Stimulated activated CD4-positive, alpha-beta T cell treated with anti-CD3 and anti-CD28 coated beads, TNF-alpha, amount 100 ng/mL, for 1 hour (primary cell): ENCODE results near the gene PRKG1.
"Not testable (repeated sequence)": the region's sequence is repeated elsewhere in the genome, so short reads cannot be mapped to it uniquely, and the experiment has no call there.

ENCODE experiments used
- DNase-seq, 3 donors: peaks; one replicate each; pipeline ENCODE4 v3.0.0-alpha.2; 2020; ENCODE audit warnings: low read depth in 3 of 3, low spot score in 1 of 3

Gene PRKG1

DNA sequence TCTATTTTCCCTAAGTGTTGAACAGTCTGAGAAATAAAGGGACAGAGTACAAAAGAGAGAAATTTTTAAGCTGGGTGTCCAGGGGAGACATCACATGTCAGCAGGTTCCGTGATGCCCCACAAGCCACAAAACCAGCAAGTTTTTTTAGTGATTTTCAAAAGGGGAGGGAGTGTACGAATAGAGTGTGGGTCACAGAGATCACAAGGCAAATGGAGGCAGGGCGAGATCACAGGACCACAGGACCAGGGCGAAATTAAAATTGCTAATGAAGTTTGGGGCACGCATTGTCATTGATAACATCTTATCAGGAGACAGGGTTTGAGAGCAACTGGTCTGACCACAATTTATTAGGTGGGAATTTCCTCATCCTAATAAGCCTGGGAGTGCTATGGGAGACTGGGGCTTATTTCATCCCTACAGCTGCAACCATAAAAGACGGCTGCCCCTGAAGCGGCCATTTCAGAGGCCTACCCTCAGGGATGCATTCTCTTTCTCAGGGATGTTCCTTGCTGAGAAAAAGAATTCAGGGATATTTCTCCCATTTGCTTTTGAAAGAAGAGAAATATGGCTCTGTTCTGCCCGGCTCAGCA lies 193.8 kb downstream of the PRKG1 start:
- not testable (repeated sequence) for DNase-seq

DNA sequence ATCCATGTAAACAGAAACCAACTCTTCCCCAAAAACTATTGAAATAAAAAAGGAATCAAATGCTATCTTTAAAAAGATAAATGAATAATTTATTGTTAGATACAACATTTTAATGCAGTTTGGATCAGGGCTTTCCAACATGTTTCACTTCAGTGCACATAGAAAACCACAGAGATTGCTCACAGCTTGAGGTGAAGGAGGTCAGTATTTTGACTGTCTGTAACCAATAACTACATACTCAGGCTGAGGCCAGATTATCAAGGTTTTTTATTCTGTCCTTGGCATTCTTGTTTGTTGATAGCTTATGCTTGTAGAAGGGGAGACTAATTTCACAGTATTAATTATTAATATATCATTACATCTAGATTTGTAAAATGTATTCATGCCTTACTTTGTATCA lies 195.5 kb downstream of the PRKG1 start:
- DNase-seq: no peak

DNA sequence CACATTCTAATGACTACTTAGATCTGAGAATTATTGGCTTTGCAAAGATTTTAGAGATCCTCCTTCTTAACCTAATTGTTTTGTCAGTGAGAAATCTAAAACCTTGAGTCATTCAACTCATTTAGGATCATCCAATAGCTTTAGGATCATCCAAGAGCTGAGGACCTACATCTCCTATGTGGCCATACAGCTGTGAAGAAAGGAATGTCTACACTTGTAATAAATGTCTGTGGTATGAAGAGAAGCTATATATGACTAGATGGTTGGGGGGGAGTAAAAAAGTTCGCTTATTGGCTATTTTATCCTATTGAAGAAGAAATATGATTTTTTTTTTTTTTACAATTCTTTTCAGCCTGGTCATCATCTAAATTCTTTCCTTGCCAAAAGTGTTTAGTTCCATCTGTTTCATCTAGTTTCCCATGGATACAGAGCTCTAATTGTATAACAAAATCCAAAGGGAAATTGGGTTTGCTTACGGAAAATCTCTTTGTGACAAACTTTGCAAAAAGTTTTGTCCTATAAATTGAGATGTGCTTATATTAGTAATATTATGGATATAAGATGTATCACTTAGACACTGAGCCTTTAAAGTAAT lies 196.7 kb downstream of the PRKG1 start:
- no peak for DNase-seq

DNA sequence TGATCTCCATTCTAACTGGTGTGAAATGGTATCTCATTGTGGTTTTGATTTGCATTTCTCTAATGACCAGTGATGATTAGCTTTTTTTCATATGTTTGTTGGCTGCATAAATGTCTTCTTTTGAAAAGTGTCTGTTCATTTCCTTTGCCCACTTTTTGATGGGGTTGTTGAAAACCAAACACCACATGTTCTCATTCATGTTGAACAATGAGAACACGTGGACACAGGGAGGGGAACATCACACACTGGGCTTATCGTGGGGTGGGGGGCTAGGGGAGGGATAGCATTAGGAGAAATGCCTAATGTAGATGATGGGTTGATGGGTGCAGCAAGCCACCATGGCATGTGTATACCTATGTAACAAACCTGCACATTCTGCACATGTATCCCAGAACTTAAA lies 197.8 kb downstream of the PRKG1 start:
- DNase-seq: not testable (repeated sequence)

DNA sequence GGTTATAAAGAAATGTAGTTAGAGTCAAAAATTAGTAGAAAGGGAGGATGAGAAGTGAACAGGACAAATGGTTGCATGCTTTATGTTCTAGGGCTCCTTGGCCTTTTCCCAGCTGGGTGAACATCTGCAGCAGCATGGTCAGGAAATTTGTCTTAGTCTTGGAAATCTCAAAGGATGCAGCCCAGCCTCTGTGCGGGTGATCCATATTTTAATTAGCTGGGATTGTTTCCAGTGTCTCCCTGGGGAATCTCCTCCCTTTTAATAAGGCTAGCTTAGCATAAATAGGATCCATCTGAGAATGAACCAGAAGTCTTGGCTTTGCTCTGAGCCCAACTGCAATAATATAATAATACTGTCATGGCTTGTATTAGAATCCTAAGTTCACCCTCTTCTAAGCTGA lies 198.3 kb downstream of the PRKG1 start:
- no peak for DNase-seq

DNA sequence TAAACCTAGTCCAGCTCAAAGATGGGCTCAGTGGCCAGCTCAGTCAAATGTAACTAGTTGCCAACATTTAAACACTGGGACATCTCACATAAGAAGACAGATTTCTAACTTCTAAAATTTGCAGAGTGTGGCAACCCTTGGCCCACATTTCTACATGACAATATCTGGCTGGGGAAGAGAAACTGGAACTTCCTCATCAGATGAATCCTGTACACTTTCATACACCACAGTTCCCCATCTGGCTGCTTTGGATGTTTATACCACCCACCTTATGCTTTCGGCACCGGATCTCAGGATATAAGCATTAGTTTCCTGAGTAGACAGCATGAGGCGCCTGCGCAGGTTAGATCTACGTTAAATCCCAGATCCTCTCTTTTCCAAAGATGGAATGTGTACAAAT lies 199.3 kb downstream of the PRKG1 start:
- no peak for DNase-seq

DNA sequence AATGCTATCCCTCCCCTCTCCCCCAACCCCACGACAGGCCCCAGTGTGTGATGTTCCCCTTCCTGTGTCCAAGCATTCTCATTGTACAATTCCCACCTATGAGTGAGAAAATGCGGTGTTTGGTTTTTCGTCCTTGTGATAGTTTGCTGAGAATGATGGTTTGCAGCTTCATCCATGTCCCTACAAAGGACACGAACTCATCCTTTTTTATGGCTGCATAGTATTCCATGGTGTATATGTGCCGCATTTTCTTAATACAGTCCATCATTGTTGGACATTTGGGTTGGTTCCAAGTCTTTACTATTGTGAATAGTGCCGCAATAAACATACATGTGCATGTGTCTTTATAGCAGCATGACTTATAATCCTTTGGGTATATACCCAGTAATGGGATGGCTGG lies 201.8 kb downstream of the PRKG1 start:
- not testable (repeated sequence) for DNase-seq

DNA sequence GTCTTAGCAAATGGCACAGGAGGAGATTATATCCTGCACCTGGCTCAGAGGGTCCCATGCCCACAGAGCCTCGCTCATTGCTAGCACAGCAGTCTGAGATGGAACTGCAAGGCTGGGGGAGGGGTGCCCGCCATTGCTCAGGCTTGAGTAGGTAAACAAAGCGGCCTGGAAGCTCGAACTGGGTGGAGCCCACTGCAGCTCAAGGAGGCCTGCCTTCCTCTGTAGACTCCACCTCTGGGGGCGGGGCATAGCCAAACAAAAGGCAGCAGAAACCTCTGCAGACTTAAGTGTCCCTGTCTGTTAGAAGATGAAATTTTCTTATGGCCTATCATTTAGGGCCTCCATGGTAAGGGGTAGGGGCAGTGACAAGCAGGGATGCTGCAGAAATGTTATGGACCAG lies 207.1 kb downstream of the PRKG1 start:
- DNase-seq: not testable (repeated sequence)

DNA sequence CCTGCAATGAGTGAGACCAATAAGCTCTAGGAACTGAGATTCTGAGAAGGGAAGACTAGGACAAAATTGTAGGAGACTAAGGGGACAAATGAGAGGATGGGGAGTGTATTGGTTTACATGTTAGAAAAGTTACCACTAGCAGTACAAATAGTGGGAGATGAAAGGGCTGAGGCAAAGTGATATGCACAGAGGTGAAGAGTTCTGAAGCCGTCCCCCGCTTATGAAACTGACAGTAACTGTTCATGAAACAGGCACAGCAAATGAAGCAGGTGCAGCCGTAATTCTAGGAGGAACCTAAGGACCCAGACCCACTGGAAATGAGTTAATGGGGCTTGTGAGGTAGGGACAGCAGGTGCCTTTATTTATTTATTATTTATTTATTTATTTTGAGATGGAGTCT lies 211.3 kb downstream of the PRKG1 start:
- no peak for DNase-seq

DNA sequence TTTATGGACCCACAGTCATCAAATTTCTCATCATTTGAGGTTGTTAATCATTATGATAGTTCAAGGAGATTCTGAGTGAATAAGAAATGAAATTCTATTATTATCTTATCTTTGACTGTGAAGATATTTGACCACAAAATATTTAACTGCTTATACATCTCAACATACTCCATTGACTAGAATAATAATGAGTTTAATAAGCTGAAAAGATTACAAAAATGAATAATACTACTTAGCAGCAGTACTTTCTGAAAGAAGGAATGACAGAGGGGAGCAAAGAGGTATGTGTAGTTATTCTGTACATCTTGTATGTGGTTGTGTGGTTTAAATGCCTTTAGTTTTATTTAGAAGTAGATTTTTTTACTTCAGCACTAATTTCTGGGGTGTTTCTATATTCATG lies 214.2 kb downstream of the PRKG1 start:
- DNase-seq: no peak

DNA sequence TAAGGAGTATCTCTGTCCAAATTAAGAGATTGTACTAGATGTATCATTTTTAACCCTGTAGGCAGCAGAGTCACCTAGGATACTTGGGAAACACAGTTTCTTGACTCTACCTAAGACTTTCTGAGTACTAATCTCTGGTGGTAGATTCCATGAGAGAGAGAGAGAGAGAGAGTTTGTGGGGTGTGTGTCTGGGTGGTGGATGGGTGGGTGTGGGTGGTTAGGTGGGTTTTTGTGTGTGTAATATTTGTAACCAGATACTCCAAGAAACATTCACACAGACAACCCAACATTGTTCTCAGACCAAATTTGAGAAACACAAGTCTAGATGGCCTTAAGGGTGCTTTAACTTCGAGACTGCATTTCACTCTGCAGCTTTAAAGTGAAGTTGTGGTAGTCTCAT lies 215.2 kb downstream of the PRKG1 start:
- DNase-seq: no peak

DNA sequence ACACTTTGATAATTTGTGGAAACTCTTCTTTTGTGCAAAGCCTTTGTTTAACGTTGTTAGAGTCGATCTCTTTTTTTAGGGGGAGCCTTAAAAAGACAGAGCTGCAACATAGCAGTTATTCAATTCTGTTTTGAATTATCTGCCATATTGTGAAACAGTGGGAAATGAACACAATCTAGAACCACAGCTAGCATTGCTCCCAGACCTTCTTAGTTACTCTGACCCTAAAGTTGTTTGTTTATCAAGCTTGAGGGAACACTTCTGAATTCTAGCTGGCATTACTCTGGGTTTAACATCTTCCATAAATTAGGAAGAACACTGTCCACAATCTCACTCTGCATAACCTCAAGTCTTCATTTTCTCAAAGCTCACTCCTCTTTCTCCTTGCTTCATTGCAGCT lies 217.7 kb downstream of the PRKG1 start:
- DNase-seq: no peak

DNA sequence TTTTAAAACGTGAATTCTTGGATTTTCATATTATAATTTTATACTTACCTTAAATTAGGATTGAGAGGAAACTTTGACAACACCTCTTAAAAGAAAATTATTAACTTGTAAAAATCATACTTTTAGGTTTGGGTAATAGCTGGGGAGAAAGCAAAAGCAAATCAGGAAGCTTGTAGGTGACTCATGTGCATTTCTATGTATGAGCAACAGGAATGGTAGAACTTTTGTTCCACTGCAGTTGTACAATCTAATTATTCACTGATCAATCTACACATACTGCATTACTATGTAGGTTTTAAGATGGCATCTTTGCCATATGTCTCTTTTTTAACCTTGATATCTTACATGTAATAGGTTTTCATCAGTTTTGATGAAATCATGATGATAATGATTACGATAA lies 223.2 kb downstream of the PRKG1 start:
- DNase-seq: no peak

DNA sequence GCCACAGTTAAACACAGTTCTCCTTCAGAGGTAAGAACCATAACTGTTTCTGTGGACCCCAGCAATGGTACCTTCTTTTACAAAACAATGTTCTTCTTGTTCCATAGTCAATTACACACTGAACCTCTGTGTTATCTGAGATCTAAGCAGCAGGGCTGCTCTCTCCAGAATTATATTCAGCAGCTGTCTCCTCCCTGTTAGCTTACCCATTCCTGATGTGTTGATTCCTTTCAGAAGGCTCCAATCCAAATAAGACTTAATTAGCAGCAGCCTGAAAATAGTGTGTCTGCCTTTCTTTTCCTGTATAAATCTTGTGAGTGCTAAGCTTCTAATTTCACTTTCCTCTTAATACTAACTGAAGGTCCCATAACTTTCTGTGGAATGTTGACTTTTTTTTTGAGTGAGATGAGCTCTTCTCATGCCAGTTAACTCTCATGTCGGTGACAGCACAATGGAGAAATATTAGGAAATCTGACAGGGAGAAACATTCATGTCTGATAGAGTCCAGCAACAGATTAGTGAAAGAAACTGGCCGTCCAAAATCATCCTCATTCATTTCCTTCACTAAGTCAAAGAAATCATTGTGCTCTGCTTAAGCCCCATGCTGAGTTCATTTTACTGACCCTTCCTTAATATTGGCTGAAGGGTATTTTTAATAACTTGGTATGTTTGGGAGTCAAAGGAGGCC lies 226.5 kb downstream of the PRKG1 start:
- DNase-seq: no peak

DNA sequence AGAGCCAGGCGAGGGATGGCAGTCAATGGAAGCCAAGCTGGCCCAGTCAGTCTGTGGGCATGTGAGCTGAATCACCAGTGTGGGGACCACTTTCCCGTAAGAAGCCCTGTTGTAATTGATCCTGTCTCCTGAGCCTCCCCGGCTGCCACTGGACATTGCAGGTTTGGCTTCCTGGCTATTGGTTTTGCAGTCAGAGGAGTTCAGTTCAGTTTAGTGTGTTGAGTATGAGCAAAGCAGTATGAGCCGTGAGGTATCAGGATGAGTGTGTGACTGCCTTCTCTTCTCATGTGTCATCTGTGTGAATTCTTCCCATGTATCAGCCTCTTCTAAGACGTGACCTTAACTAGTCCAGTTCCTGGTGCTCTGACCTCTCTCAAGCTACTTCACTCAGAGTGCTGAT lies 227.4 kb downstream of the PRKG1 start:
- DNase-seq: no peak

DNA sequence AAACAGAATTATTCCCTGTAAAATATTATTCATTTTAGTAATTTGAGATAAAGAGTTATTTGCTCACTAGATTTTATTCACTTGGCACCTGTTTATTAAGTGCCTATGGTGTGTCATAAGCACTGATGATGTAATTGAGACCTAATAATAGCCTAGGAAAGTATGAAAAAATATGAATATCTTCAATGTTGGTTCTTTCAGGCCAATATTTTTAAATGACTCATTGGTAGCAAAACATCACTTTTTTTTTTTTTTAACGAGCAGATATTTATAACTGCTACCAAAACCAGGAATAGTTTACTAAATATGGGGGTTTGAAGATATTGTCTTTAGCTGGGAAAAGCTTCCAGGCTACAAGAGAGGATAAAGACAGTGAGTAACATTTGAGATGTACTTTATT lies 228.0 kb downstream of the PRKG1 start:
- no peak for DNase-seq

DNA sequence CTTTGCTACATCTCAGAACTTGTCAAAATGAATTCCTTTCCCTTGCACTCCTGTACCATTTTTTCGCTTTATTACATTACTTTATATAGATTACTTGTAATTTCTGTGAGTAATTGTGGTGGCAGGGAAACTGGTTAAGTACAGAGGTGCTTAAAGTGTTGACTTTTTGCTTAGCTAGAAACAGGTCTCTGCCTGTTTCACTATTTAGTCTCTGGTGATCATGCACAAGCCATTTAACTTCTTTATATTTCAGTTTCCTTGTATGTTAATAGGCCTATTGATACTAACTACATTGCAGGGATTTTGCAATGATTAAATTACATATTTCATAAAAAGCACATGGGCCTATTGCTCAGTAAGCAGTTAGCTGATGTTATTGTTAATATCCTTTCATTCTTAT lies 233.8 kb downstream of the PRKG1 start:
- DNase-seq: no peak

DNA sequence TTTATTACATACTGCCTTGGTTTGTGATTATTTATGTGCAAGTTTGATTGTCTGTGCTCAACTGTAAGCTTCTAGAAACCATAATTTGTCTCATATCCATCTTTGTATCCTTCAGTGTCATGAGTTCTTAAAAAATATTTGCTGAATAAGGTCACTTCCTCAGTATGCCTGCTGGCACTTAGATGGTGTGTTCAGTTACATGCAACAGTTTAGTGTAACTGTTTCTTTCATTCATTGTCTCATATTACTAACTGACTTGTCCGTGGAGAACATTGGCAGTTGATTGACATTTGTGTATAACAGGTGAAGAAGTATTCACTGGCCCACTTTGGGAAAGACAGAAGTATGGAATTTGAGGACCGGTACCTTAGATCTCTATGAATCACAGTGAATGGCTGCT lies 236.9 kb downstream of the PRKG1 start:
- no peak for DNase-seq

DNA sequence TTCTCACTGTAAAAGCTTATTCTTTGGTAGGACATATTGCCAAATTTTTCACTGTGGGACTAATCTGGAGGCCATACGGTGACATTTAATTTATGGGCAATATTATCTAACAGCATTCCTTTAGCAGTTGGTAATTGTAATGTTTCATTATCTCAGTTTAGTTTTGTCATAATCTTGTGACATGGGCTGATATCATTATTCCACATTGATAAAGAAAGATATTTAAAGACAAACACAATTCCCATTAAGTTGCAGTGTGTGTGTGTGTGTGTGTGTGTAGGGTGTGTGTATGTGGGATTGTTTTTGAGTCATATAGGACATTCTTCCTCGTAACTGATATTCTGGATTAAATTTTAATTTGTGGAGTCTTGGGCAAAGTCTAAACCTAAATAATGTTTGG lies 238.5 kb downstream of the PRKG1 start:
- no peak for DNase-seq

DNA sequence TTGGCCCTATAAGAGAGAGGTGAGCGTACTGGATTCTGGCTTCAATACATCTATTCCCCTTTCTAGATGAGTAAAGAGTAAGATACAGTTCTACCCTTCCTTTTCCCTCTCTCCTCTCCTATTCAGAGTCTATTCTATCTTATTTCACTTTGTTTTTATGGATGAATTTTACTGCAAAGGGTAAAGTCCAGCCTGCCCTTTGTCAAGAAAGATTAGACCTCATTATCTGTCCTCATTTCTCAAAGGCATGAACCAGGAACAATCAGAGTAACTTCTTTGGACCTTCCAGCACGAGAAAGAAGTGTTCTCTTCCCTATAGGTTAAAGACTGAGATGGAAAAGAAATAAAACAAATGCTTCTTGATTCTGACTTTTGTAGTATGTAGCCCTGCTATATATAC lies 239.0 kb downstream of the PRKG1 start:
- DNase-seq: no peak

DNA sequence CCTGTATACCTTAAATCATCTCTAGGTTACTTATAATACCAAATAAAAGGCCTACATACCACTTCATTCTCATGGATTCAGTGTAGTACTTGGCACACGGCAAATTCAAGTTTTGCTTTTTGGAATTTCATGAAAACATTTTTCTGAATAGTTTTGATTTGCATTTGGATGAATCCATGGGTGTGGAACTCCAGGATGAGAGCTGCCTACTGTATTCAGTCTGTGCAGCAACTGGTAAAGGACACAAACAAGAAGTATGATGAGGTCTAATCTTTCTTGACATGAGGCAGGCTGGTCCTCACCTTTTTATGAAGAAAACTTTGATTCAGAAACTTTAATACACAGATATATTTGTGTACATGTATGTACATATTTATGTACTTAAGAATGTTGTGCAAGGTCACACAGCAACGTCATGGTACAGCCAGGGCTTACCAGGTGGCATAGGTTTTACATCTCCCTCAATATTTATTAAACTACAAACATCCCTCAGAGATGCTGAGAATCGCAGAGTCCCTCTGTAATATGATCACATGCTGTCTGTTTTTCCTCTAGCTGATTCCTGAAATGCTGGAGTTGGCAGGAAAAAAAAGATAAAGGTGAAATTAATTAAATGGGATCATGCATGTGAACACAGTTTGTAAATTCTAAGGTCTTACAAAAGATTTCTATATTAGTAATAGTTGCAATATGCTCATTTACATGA lies 239.6 kb downstream of the PRKG1 start:
- DNase-seq: no peak

DNA sequence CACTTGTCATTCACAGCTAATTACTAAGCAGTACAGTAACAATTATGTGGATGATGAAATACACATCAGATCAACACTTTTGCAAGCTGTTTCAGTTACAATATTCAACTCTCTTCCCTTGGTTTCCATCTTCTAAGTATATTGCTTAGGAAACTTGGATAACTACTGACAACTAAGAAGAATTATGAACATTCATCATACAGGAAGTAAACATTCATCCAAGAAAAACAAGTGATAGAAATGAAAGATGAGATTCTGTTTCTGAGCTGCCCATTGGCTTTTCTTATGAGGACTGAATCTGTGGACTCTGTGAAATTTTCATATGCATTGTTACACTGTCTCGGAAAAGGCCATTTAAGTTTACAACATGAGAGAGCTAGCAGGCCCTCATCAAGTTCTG lies 240.2 kb downstream of the PRKG1 start:
- DNase-seq: no peak
